GM12878 (cell line): Measurements from ENCODE around the gene LGI4. TPM values are rescaled to one million over a fixed set of nuclear protein-coding genes. Genes with fewer than 3 reads are reported as not detected.

Source experiments
- ATAC-seq: fragments of 200-7000 bp; cut with Tn5 transposase; 3 replicates; pipeline ENCODE4 v1.9.1; 2020; ENCODE audit warnings: mild to moderate bottlenecking, moderate library complexity
- BruUV-seq: library from RNA; stranded (reverse); fragments of 400-500 nt; replicated peaks from 2 replicates; lab custom pipeline; 2021; lab: Mats Ljungman, UMichigan
- CTCF ChIA-PET: fragments of 300-600 bp; sonication (Branson Sonifier 250); formaldehyde crosslinking; extraction: SDS; loops from one replicate; lab custom pipeline; 2021; ENCODE audit warnings: inconsistent platforms; lab: Yijun Ruan, JAX
- POLR2A ChIA-PET: fragments of 350-600 bp; formaldehyde crosslinking; extraction: SDS; loops from one replicate; lab custom pipeline; 2021; ENCODE audit warnings: inconsistent platforms; lab: Charles Lee
- RAD21 ChIA-PET: fragments of 300-600 bp; sonication (Branson Sonifier 250); formaldehyde crosslinking; loops from one replicate; lab custom pipeline; 2023; ENCODE audit warnings: antibody characterized with exemption; ENCODE audit not compliant: unreplicated experiment; lab: Charles Lee
- SMC1A ChIA-PET: fragments of 300-600 bp; sonication (Branson Sonifier 250); formaldehyde crosslinking; loops from one replicate; lab custom pipeline; 2023; ENCODE audit not compliant: unreplicated experiment, uncharacterized antibody; lab: Charles Lee
- DNase-seq: peaks from one replicate; pipeline ENCODE4 v3.0.0-alpha.2; 2011; ENCODE audit warnings: low read depth, low spot score
- FAIRE-seq: peaks from 3 replicates; lab custom pipeline; 2011; peaks lifted over from hg19 to GRCh38; lab: Jason Lieb, UNC
- H2AFZ ChIP-seq: 2 replicates; pipeline ENCODE4 v1.6.0; 2011; ENCODE audit warnings: low read depth, low read length, control low read depth; ENCODE audit not compliant: control insufficient read depth
- H3K27ac ChIP-seq: 2 replicates; pipeline ENCODE4 v1.5.1; 2011; ENCODE audit warnings: control low read depth; ENCODE audit not compliant: control insufficient read depth, insufficient read depth
- H3K27me3 ChIP-seq, 2 experiments: replicated peaks in 1 of 2; 2 replicates each; pipeline versions ENCODE4 v1.6.0 to v1.6.1; 2011; ENCODE audit warnings: low read length in 1 of 2; ENCODE audit not compliant: control insufficient read depth in 2 of 2, insufficient read depth in 2 of 2
- H3K36me3 ChIP-seq, 2 experiments: 2 replicates each; pipeline ENCODE4 v1.5.1; 2011; ENCODE audit warnings: low read length in 1 of 2; ENCODE audit not compliant: control insufficient read depth in 2 of 2, insufficient read depth in 2 of 2
- H3K4me1 ChIP-seq: 2 replicates; pipeline ENCODE4 v1.6.1; 2011; ENCODE audit warnings: mild to moderate bottlenecking, low read length, moderate library complexity, mixed read lengths; ENCODE audit not compliant: control insufficient read depth, insufficient read depth
- H3K4me2 ChIP-seq: 2 replicates; pipeline ENCODE4 v1.6.0; 2011; ENCODE audit warnings: control low read depth; ENCODE audit not compliant: control insufficient read depth, insufficient read depth
- H3K4me3 ChIP-seq: fragments of 200-600 bp; sonication (generic); 2 replicates; pipeline ENCODE4 v1.5.1; 2016
- H3K79me2 ChIP-seq: 2 replicates; pipeline ENCODE4 v1.6.0; 2011; ENCODE audit warnings: low read length; ENCODE audit not compliant: control insufficient read depth, insufficient read depth
- H3K9ac ChIP-seq: 2 replicates; pipeline ENCODE4 v1.8.0; 2011; ENCODE audit warnings: low read length, control low read depth, mixed read lengths; ENCODE audit not compliant: control insufficient read depth, insufficient read depth
- H3K9me3 ChIP-seq: replicated peaks from 3 replicates; pipeline ENCODE4 v1.5.1; 2011; ENCODE audit warnings: mild to moderate bottlenecking, low read length; ENCODE audit not compliant: control insufficient read depth, insufficient read depth
- H4K20me1 ChIP-seq: 2 replicates; pipeline ENCODE4 v1.6.0; 2011; ENCODE audit not compliant: control insufficient read depth, insufficient read depth
- BMI1 ChIP-seq: fragments of 450-650 bp; IDR thresholded peaks from 2 replicates; pipeline ENCODE4 v1.6.1; 2016; ENCODE audit warnings: mild to moderate bottlenecking, moderate library complexity, borderline replicate concordance
- E2F4 ChIP-seq: IDR thresholded peaks from 2 replicates; pipeline ENCODE4 v1.6.1; 2012; ENCODE audit warnings: low read depth, low read length, improper control_type of control experiment
- FOXK2 ChIP-seq: fragments of 450-650 bp; IDR thresholded peaks from 2 replicates; pipeline ENCODE4 v1.6.1; 2017; ENCODE audit warnings: mild to moderate bottlenecking, moderate library complexity
- FOXM1 ChIP-seq: IDR thresholded peaks from 2 replicates; pipeline ENCODE4 v1.6.1; 2012; ENCODE audit warnings: low read depth, mild to moderate bottlenecking, inconsistent platforms, low read length, moderate library complexity
- HCFC1 ChIP-seq: fragments of 150-350 bp; IDR thresholded peaks from 2 replicates; pipeline ENCODE4 v1.6.1; 2014; ENCODE audit warnings: low read length
- HDAC2 ChIP-seq: fragments of 200-600 bp; sonication (generic); IDR thresholded peaks from 2 replicates; pipeline ENCODE4 v1.6.1; 2017
- IKZF2 ChIP-seq, 2 experiments: fragments of 450-650 bp; IDR thresholded peaks; 2 replicates each; pipeline ENCODE4 v1.6.1; 2017; ENCODE audit warnings: mild to moderate bottlenecking in 2 of 2, moderate library complexity in 2 of 2
- JUNB ChIP-seq: IDR thresholded peaks from 2 replicates; pipeline ENCODE4 v1.6.1; 2016; ENCODE audit warnings: antibody characterized with exemption, mild to moderate bottlenecking
- KLF5 ChIP-seq: fragments of 450-650 bp; IDR thresholded peaks from 2 replicates; pipeline ENCODE4 v1.6.1; 2014; ENCODE audit warnings: mild to moderate bottlenecking; ENCODE audit not compliant: partially characterized antibody
- MTA2 ChIP-seq: fragments of 450-650 bp; IDR thresholded peaks from 2 replicates; pipeline ENCODE4 v1.6.1; 2016; ENCODE audit warnings: low read depth, mild to moderate bottlenecking, moderate library complexity
- PAX5 ChIP-seq: IDR thresholded peaks from 2 replicates; pipeline ENCODE4 v1.6.1; 2011; ENCODE audit warnings: low read depth, low read length, borderline replicate concordance
- SIN3A ChIP-seq: IDR thresholded peaks from 2 replicates; pipeline ENCODE4 v1.6.1; 2012; ENCODE audit warnings: low read depth, low read length, improper control_type of control experiment
- SREBF1 ChIP-seq: IDR thresholded peaks from 2 replicates; pipeline ENCODE4 v1.6.1; 2012; ENCODE audit warnings: mild to moderate bottlenecking, low read length
- TCF12 ChIP-seq: IDR thresholded peaks from 2 replicates; pipeline ENCODE4 v1.6.1; 2011; ENCODE audit warnings: low read depth, mild to moderate bottlenecking, low read length
- ZBTB40 ChIP-seq: fragments of 450-650 bp; IDR thresholded peaks from 2 replicates; pipeline ENCODE4 v1.6.1; 2016; ENCODE audit warnings: mild to moderate bottlenecking, moderate library complexity, borderline replicate concordance
- ZNF24 ChIP-seq: fragments of 450-650 bp; IDR thresholded peaks from 2 replicates; pipeline ENCODE4 v1.6.1; 2017; ENCODE audit warnings: antibody characterized with exemption, mild to moderate bottlenecking
- WGBS: methylation state at CpG from one replicate; pipeline ENCODE4 v1.1.6; 2016; ENCODE audit warnings: low lambda C conversion rate; ENCODE audit not compliant: insufficient replicate concordance, insufficient coverage; ENCODE audit errors: missing lambda C conversion rate; 5-methylcytosine and 5-hydroxymethylcytosine counted together
- in situ Hi-C: fragments of 300-500 bp; cut with MboI; formaldehyde crosslinking; loops from 9 replicates; pipeline ENCODE4 v1.14.3; 2018; ENCODE audit warnings: mixed read lengths
- intact Hi-C: fragments of 100-400 bp; cut with micrococcal nuclease; formaldehyde crosslinking; loops from one replicate; pipeline ENCODE4 v1.14.2; 2022; ENCODE audit not compliant: unreplicated experiment
- polyA plus RNA-seq, 11 experiments: library from polyadenylated mRNA; depleted of rRNA in 4 of 11; unstranded in 6 of 11; stranded (reverse) in 5 of 11; fragments of >200 nt; fragmentation: Nextera tagmentation in 4 of 11; fragmentation: Illumina TruSeq in 1 of 11; extraction: Ambion mirVana in 4 of 11; extraction: Trizol in 1 of 11; gene quantifications; 1 replicate in 1 of 11; 2 replicates in 10 of 11; pipeline versions ENCODE4 v1.2.1 to v1.2.3, GENCODE V29; 2011 to 2016; ENCODE audit warnings: inconsistent platforms in 2 of 11, missing spikeins in 2 of 11, low read depth in 1 of 11
- total RNA-seq, 4 experiments: library from RNA; depleted of rRNA in 3 of 4; stranded (reverse); fragments of >200 nt in 3 of 4; fragmentation: Illumina TruSeq in 1 of 4; extraction: Trizol in 1 of 4; gene quantifications; 2 replicates each; pipeline versions ENCODE4 v1.2.1 to v1.2.3, GENCODE V29; 2013 to 2021
- TF ChIP-seq, protein P1 (sequence below): fragments of 450-650 bp; conservative IDR thresholded peaks from 2 replicates; pipeline ENCODE4 v1.6.1; 2017; ENCODE audit warnings: mild to moderate bottlenecking, moderate library complexity

Gene LGI4
- total and polyA plus RNA-seq, 10 of the 15 experiments (the other 5 are each of a cell fraction or from before 2014, with no cell fraction given) = 0.11 TPM; not detected in 9

DNA sequence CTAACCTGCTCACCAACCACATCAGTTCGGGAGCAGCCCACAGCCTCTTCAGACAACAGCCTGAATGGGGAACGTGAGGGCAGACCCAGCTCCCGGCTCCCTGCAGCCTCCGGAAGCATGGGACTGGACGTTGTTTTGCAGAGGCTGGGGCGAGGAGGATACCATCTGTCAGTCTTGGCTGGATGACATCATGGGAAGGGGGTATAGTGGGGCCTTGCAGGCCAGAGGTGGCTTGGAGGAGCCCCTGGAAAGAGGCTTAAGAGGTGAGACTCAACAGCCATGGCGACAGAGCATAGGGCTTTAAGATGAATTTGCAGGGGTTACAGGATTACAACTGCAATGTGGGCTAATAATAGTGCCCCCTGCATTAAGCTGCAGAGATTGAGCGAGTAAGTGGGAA lies 17.7 kb downstream of the LGI4 start (continued):
- TF ChIP-seq TCF12 (no peak), HCFC1 (no peak)
- TF ChIP-seq, protein P1, sequence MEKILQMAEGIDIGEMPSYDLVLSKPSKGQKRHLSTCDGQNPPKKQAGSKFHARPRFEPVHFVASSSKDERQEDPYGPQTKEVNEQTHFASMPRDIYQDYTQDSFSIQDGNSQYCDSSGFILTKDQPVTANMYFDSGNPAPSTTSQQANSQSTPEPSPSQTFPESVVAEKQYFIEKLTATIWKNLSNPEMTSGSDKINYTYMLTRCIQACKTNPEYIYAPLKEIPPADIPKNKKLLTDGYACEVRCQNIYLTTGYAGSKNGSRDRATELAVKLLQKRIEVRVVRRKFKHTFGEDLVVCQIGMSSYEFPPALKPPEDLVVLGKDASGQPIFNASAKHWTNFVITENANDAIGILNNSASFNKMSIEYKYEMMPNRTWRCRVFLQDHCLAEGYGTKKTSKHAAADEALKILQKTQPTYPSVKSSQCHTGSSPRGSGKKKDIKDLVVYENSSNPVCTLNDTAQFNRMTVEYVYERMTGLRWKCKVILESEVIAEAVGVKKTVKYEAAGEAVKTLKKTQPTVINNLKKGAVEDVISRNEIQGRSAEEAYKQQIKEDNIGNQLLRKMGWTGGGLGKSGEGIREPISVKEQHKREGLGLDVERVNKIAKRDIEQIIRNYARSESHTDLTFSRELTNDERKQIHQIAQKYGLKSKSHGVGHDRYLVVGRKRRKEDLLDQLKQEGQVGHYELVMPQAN = no peak

GRCh38 chr19:35116072-35116801 lies 18.6 kb downstream of the LGI4 start:
- ChIA-PET RAD21 (interaction anchor here (1.0 to 1.1 kb wide), 2 partner anchors 21 to 25 kb away, joined by 4 read pairs; no protein-coding TSS in a partner anchor), POLR2A (no interaction called here), CTCF (interaction anchor here (0.9 to 6.4 kb wide), 8 partner anchors 8 to 58 kb away, joined by 3 to 75 read pairs (median 4); partner anchors contain the start of genes FXYD7 and LGI4), SMC1A (interaction anchor here (2.4 to 3.6 kb wide), 2 partner anchors 20 to 25 kb away, joined by 10 read pairs; partner anchors contain the start of gene LGI4)
- no peaks in the 10 kb centered on the region for H3K36me3 ChIP-seq
- no peak overlapping the region for H3K27ac ChIP-seq
- H3K4me2 ChIP-seq = no peak overlapping the region
- peaks cover 6% of the 10 kb centered on the region for H3K4me1 ChIP-seq
- in situ Hi-C loops = no loop called here
- ATAC-seq (no peak), DNase-seq (no peak), FAIRE-seq (no peak)
- no peaks in the 10 kb centered on the region for H3K79me2 ChIP-seq
- intact Hi-C loops = no loop called here
- BruUV-seq = no TSS peak
- no peaks in the 10 kb centered on the region for H3K9me3 ChIP-seq
- no peaks in the 10 kb centered on the region for H3K27me3 ChIP-seq
- H3K4me3 ChIP-seq = no peak overlapping the region
- H4K20me1 ChIP-seq = no peaks in the 10 kb centered on the region
- no peak overlapping the region for H2AFZ ChIP-seq
- no peak overlapping the region for H3K9ac ChIP-seq
- 35% methylated on average over 13 of the region's 13 CpGs for WGBS
- TF ChIP-seq ZNF24 = no peak
- no peak for TF ChIP-seq E2F4
- no peak for TF ChIP-seq KLF5
- no peak for TF ChIP-seq BMI1
- no peak for TF ChIP-seq MTA2
- no peak for TF ChIP-seq FOXM1
- TF ChIP-seq HDAC2 = no peak
- TF ChIP-seq IKZF2 (IDR thresholded peaks at IDR 0.05) = no peak
- TF ChIP-seq JUNB = no peak
- TF ChIP-seq SREBF1 = no peak
- TF ChIP-seq SIN3A = no peak
- no peak for TF ChIP-seq FOXK2
- no peak for TF ChIP-seq PAX5
- TF ChIP-seq ZBTB40 = no peak
